OCI-LY7 (cell line): ENCODE measurements around the gene NSD2.
"Not testable (repeated sequence)": the region's sequence is repeated elsewhere in the genome, so short reads cannot be mapped to it uniquely, and the experiment has no call there.

Source experiments
- EZH2phosphoT487 ChIP-seq: fragments of 200-600 bp; sonication (generic); IDR thresholded peaks from 2 replicates; pipeline ENCODE4 v1.6.1; 2018; ENCODE audit warnings: low read depth, borderline replicate concordance, mild to moderate bottlenecking, mixed run types, antibody characterized with exemption, low read length, moderate library complexity, mixed read lengths
- TF ChIP-seq, protein P1 (sequence below): fragments of 200-600 bp; sonication (generic); conservative IDR thresholded peaks from 2 replicates; pipeline ENCODE4 v1.5.1; 2014; ENCODE audit warnings: mild to moderate bottlenecking, antibody characterized with exemption, low read length, moderate library complexity, mixed read lengths

DNA sequence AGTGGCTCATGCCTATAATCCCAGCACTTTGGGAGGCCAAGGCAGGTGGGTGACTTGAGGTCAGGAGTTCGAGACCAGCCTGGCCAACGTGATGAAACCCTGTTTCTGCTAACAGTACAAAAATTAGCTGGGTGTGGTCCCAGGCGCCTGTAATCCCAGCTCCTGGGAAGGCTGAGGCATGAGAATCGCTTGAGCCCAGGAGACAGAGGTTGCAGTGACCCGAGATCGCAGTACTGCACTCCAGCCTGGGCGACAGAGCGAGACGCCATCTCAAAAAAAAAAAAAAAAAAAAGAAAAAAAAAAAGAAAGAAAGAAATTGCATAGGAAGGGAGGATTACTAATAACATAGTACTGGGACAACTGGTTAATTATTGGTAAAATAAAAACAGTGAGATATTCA is 40.1 kb downstream of the NSD2 start:
- TF ChIP-seq, protein P1, sequence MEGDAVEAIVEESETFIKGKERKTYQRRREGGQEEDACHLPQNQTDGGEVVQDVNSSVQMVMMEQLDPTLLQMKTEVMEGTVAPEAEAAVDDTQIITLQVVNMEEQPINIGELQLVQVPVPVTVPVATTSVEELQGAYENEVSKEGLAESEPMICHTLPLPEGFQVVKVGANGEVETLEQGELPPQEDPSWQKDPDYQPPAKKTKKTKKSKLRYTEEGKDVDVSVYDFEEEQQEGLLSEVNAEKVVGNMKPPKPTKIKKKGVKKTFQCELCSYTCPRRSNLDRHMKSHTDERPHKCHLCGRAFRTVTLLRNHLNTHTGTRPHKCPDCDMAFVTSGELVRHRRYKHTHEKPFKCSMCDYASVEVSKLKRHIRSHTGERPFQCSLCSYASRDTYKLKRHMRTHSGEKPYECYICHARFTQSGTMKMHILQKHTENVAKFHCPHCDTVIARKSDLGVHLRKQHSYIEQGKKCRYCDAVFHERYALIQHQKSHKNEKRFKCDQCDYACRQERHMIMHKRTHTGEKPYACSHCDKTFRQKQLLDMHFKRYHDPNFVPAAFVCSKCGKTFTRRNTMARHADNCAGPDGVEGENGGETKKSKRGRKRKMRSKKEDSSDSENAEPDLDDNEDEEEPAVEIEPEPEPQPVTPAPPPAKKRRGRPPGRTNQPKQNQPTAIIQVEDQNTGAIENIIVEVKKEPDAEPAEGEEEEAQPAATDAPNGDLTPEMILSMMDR = not testable (repeated sequence)
- TF ChIP-seq EZH2phosphoT487 = not testable (repeated sequence)
